HG03139 (cell line): ENCODE data around the gene EHD1.
"Not testable (repeated sequence)": the region's sequence is repeated elsewhere in the genome, so short reads cannot be mapped to it uniquely, and the experiment has no call there.

Source experiments
- ATAC-seq: cut with Tn5 transposase; IDR thresholded peaks from one replicate; pipeline ENCODE4 v1.9.1; 2021; ENCODE audit not compliant: unreplicated experiment

Gene EHD1

GRCh38 chr11:64832467-64833197 lies 45.8 kb downstream of the EHD1 start:
- ATAC-seq, result no peak

GRCh38 chr11:64831411-64831891 lies 47.0 kb downstream of the EHD1 start:
- no peak for ATAC-seq

- ATAC-seq, result no peak
Observed at GRCh38 chr11:64829536-64830251, 48.7 kb downstream of the EHD1 start.

GRCh38 chr11:64827451-64827839 lies 51.0 kb downstream of the EHD1 start:
- no peak for ATAC-seq

- no peak for ATAC-seq
Observed at GRCh38 chr11:64826578-64827450, 51.6 kb downstream of the EHD1 start.

- ATAC-seq, result no peak
Observed at GRCh38 chr11:64826062-64826461, 52.4 kb downstream of the EHD1 start.

- ATAC-seq, result no peak
Observed at GRCh38 chr11:64823568-64824119, 54.8 kb downstream of the EHD1 start.

- ATAC-seq, result no peak
Observed at GRCh38 chr11:64817476-64817875, 60.9 kb downstream of the EHD1 start.

- not testable (repeated sequence) for ATAC-seq
Observed at GRCh38 chr11:64815433-64815832, 63.0 kb downstream of the EHD1 start.

GRCh38 chr11:64814712-64815187 lies 63.7 kb downstream of the EHD1 start:
- no peak for ATAC-seq

GRCh38 chr11:64813826-64814225 lies 64.6 kb downstream of the EHD1 start:
- no peak for ATAC-seq

- ATAC-seq, result no peak
Observed at GRCh38 chr11:64810891-64811272, 67.5 kb downstream of the EHD1 start.

- peak; percentile 61 for ATAC-seq
Observed at GRCh38 chr11:64810271-64810890, 68.0 kb downstream of the EHD1 start, which contains the start of gene MEN1. Gene MEN1, minus strand, starts transcription at chr11:64810551. Its CDS starts 442 bp downstream, at chr11:64810109.

- ATAC-seq, result no peak
Observed at GRCh38 chr11:64809781-64810241, 68.6 kb downstream of the EHD1 start.

GRCh38 chr11:64805481-64805880 lies 72.9 kb downstream of the EHD1 start:
- ATAC-seq, result no peak

- ATAC-seq, result no peak
Observed at GRCh38 chr11:64804346-64805210, 73.8 kb downstream of the EHD1 start.

GRCh38 chr11:64803846-64804345 lies 74.5 kb downstream of the EHD1 start:
- ATAC-seq, result no peak

- ATAC-seq, result no peak
Observed at GRCh38 chr11:64803158-64803845, 75.1 kb downstream of the EHD1 start, which contains the start of gene MAP4K2. Gene MAP4K2, minus strand, starts transcription at chr11:64803214. Its CDS starts 65 bp downstream, at chr11:64803149.
